ENCODE data around the gene SMIM22.

The SMIM22 gene

GRCh38 chr16:4765511-4766474 lies 29.4 kb upstream of the SMIM22 start:
- TF ChIP-seq CTCF (IDR thresholded peaks at IDR 0.05) = no peak

- TF ChIP-seq CTCF (IDR thresholded peaks at IDR 0.05) = no peak
Measured at GRCh38 chr16:4766875-4767628, 28.1 kb upstream of the SMIM22 start, which contains the start of gene ZNF500. Gene ZNF500 (minus strand): TSS chr16:4767162. CDS start chr16:4765978, 1,184 bp downstream.

- TF ChIP-seq CTCF (IDR thresholded peaks at IDR 0.05) = no peak
Measured at GRCh38 chr16:4767872-4768548, 27.2 kb upstream of the SMIM22 start.

- no peak for TF ChIP-seq CTCF (IDR thresholded peaks at IDR 0.05)
Measured at GRCh38 chr16:4768549-4769305, 26.4 kb upstream of the SMIM22 start.

GRCh38 chr16:4769306-4769638 lies 25.9 kb upstream of the SMIM22 start:
- TF ChIP-seq CTCF (IDR thresholded peaks at IDR 0.05) = no peak

- TF ChIP-seq CTCF (IDR thresholded peaks at IDR 0.05) = no peak
Measured at GRCh38 chr16:4771646-4772045, 23.5 kb upstream of the SMIM22 start.

- TF ChIP-seq CTCF (IDR thresholded peaks at IDR 0.05) = no peak
Measured at GRCh38 chr16:4772351-4772750, 22.8 kb upstream of the SMIM22 start.

All from LNCAP (cell line).